ENCODE data around the gene USP51.
A peak's percentile ranks its signal among the peaks of the same experiment; 100 is the strongest.
"Not testable (repeated sequence)": the region's sequence is repeated elsewhere in the genome, so short reads cannot be mapped to it uniquely, and the experiment has no call there.

Gene USP51

DNA sequence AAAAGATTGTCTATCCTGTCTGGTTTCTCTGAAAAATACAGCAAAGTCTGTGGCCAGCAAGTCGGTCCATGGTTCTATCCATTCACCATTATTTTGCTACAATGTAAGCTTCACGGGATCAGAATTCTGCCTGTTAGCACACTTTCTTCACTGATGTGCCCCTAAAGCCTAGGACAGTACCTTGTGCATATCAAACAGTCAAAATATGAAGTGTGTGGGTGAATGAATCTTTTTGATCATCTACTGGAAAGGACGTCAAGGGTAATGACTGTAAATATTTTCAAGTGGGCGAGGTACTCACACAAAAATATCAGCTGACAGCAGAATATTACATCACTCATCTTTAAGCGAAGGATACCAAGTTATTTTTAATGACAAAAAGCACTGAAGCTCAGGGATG lies 24.5 kb downstream of the USP51 start:
- DNase-seq (ENCODE audit: low read depth, low spot score): not testable (repeated sequence)

DNA sequence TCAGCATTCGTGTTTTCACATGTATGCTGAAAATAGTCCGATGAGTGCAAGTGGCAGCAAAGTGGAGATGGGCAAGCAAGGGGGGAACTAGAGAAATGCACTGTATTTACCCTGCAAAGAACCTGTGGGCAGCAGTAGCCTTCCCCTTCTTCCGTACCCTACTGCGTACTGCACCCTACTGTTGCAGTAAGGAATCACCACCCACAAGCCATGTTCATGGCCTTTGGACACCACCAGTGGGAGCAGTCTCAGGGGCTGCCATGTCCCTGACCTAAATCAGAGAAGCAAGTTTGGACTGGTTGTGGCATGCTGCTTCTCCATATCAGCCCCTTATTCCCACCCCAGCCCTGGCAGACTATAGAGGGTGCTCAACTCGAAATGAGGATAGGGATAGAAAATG lies 25.6 kb downstream of the USP51 start:
- not testable (repeated sequence) for DNase-seq (ENCODE audit: low read depth, low spot score)

DNA sequence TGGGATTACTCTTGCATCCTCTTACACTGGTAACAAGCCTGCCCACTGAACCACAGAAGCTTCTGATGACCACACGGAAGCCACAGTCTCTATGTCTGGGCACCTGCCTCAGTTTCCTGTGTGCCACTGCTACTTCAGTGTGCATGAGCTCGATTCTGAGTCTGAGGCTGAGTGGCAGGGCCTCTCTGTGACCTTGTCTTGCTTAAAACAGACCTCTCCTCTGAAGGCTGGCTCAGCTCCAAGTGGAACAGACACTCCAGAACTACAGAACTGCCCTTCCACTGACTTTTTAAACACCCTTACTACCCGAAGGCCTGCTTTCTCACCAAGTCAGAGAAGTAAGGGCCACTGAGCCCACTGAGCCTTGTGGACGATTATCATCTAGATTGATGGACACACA lies 29.7 kb downstream of the USP51 start:
- not testable (repeated sequence) for DNase-seq (ENCODE audit: low read depth, low spot score)

DNA sequence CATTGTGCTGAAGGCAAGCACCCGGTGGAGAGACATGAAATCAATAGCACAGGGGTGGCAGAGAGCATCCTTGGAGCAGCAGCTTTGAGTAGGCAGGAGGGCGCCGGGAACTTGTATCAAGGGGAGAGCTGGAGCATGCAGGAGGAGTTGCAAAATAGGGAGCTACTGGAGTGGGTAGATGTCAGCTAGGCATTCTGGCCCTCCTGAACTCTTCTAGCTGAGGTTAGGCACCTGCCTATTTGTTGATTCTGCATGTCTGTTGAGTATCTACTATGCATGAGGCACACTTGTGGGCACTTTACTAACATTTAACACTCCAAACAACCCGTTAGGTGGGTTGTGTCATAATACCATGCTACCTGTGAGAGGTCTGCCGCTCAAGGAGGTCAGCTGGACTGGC lies 30.2 kb downstream of the USP51 start:
- DNase-seq (ENCODE audit: low read depth, low spot score): not testable (repeated sequence)

DNA sequence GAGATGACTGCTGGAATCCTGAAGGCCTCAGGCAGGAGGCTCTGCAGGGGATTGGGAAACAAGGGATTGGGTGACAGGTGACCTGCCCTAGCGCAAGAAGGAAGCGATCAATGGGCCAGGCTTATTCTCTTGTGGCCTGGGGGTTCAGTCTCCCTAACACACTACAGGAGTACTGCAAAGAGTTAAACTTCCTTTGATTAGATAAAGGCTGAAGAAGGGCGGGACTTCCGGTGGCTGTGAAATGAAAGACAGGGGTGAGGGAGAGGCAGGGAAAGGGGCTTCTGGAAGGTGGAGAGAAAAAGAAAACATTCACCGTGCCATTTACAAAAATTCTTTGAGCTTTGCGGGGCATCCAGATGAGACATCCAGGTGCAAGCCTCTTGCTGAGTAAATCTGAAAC lies 33.9 kb downstream of the USP51 start:
- not testable (repeated sequence) for DNase-seq (ENCODE audit: low read depth, low spot score)

DNA sequence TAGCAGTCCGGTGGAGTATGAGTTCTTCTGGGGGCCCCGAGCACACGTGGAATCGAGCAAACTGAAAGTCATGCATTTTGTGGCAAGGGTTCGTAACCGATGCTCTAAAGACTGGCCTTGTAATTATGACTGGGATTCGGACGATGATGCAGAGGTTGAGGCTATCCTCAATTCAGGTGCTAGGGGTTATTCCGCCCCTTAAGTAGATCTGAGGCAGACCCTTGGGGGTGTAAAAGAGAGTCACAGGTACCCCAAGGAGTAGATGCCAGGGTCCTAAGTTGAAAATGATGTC lies 36.9 kb downstream of the USP51 start:
- DNase-seq (ENCODE audit: low read depth, low spot score): no peak

DNA sequence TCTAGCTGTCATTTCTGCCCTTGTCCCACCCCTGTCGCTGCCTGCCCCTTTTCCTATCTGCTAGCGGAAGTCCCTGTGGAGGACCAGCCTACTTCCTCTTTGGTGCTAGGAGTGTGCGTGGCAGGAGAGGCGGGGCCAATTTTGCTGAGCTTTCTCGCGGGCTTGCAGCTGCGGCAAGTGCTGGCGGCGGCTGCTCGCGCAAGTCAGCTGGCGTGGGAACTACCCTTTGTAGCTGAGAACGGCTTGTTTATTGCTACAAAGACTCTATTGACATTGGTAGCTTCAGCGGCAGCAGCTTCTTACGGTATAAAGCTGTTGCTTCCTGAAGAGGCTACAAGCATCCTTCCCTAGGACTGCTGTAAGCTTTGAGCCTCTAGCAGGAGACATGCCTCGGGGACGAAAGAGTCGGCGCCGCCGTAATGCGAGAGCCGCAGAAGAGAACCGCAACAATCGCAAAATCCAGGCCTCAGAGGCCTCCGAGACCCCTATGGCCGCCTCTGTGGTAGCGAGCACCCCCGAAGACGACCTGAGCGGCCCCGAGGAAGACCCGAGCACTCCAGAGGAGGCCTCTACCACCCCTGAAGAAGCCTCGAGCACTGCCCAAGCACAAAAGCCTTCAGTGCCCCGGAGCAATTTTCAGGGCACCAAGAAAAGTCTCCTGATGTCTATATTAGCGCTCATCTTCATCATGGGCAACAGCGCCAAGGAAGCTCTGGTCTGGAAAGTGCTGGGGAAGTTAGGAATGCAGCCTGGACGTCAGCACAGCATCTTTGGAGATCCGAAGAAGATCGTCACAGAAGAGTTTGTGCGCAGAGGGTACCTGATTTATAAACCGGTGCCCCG lies 37.4 kb downstream of the USP51 start, which contains the start of gene MAGEH1:
Gene MAGEH1 (plus strand): TSS at position 138 of the 843 bp plus-strand sequence. CDS start 248 bp downstream, at position 386.
- DNase-seq (ENCODE audit: low read depth, low spot score): peak; percentile 88

DNA sequence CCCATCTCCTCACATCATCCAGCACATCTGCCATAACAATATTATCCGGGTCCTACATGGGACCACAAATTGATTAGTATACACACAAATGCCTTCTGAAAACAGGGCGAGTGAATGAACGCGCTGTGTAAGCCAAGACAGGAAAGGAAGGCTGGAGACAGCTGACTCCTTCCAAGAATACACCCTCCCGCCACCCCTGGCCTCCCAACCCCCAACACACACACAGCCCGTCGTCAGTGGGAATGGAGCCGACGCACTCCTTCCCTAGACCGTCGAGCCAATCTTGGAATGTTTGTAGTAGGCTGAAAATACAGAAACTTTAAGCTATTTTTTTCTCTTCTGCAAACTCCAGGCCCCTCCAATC lies 38.0 kb downstream of the USP51 start:
- no peak for DNase-seq (ENCODE audit: low read depth, low spot score)

DNA sequence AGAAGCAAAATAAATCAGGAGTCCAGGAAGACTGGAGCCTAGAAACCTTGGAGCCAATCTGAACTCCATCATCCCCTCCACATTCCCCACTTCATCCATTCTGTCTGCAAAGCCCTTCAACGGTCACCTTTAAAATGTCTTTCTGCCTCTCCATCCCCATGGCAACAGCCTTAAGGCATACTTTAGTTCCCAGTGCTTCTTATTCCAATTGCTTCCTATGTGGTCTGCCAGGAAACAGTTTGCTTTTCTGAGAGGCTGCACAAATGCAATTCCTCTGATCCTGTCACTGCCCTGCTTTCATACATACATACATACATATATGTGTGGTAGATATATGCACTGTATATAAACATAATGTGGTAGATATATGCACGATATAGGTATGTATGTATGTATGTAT lies 38.5 kb downstream of the USP51 start:
- DNase-seq (ENCODE audit: low read depth, low spot score): no peak

DNA sequence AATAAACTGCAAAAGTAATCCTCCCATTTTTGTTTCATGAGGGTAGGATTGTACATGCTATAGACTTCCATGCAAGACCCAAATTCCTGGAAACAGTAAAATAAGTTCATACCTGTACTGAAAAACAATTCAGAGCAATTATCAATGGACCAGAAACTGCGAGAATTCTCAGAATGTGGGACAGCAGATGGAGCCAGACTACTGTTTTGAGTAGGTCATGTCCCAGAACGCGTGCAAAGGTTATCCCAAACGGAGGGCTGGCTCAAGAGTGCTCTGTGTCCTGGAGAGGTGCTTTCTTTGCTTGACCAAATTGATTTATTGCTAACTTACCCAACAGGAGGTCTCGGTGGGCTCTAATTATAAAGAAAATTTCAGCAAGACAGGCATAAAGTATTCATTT lies 39.4 kb downstream of the USP51 start:
- peak; percentile 26 for DNase-seq (ENCODE audit: low read depth, low spot score)

DNA sequence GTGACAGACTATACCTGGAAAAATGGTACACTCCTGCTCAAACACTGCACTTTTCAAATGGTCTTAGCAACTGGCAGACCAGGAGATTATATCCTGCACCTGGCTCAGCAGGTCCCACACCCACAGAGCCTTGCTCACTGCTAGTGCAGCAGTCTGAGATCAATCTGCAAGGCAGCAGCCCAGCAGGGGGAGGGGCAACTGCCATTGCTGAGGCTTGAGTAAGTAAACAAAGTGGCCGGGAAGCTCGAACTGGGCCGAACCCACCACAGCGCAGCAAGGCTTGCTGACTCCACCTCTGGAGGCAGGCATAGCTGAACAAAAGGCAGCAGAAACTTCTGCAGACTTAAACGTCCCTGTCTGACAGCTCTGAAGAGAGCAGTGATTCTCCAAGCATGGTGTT lies 46.2 kb downstream of the USP51 start:
- not testable (repeated sequence) for DNase-seq (ENCODE audit: low read depth, low spot score)

Measured in ELF-1 (cell line).